H1 (cell line): ENCODE data around the gene ETV5. TPM values are rescaled to one million over a fixed set of nuclear protein-coding genes. Genes with fewer than 3 reads are reported as not detected.

ENCODE experiments used
- CTCF ChIA-PET: fragments of 300-600 bp; sonication (Branson Sonifier 250); formaldehyde crosslinking; loops from one replicate; lab custom pipeline; 2021; ENCODE audit not compliant: partially characterized antibody; lab: Charles Lee
- POLR2A ChIA-PET: fragments of 300-600 bp; sonication (Branson Sonifier 250); formaldehyde crosslinking; loops from one replicate; lab custom pipeline; 2021; ENCODE audit warnings: inconsistent platforms; ENCODE audit not compliant: partially characterized antibody; lab: Charles Lee
- DNase-seq, 2 experiments: peaks; one replicate each; pipeline versions ENCODE4 v3.0.0 to v3.0.0-alpha.2; 2010 to 2022; ENCODE audit warnings: low spot score in 2 of 2, low read depth in 1 of 2, mixed read lengths in 1 of 2
- FAIRE-seq: peaks from 2 replicates; lab custom pipeline; 2011; peaks lifted over from hg19 to GRCh38; lab: Jason Lieb, UNC
- H2AFZ ChIP-seq: 2 replicates; pipeline ENCODE4 v1.8.1; 2012; ENCODE audit warnings: low read length, inconsistent platforms
- H2AK5ac ChIP-seq: 2 replicates; pipeline ENCODE4 v1.6.1; 2013; ENCODE audit warnings: low read depth, low read length
- H2BK120ac ChIP-seq: replicated peaks from 2 replicates; pipeline ENCODE3; 2013; ENCODE audit warnings: low read depth, low read length, inconsistent platforms
- H2BK12ac ChIP-seq: 2 replicates; pipeline ENCODE4 v1.6.1; 2013; ENCODE audit warnings: low read depth, low read length
- H2BK15ac ChIP-seq: 2 replicates; pipeline ENCODE4 v1.6.1; 2013; ENCODE audit warnings: low read length
- H2BK20ac ChIP-seq: 2 replicates; pipeline ENCODE4 v1.6.1; 2013; ENCODE audit warnings: low read length
- H2BK5ac ChIP-seq: 2 replicates; pipeline ENCODE4 v1.6.1; 2013; ENCODE audit warnings: low read depth, low read length
- H3K14ac ChIP-seq: 2 replicates; pipeline ENCODE4 v1.6.1; 2013; ENCODE audit warnings: inconsistent platforms; ENCODE audit not compliant: insufficient read length
- H3K18ac ChIP-seq: 2 replicates; pipeline ENCODE4 v1.6.1; 2013; ENCODE audit warnings: low read length; ENCODE audit errors: extremely low read depth
- H3K23ac ChIP-seq: 2 replicates; pipeline ENCODE4 v1.6.1; 2013; ENCODE audit warnings: inconsistent platforms; ENCODE audit not compliant: insufficient read length
- H3K23me2 ChIP-seq: 2 replicates; pipeline ENCODE4 v1.6.1; 2013; ENCODE audit warnings: low read depth, low read length
- H3K27ac ChIP-seq: 2 replicates; pipeline ENCODE4 v1.6.1; 2011; ENCODE audit warnings: low read depth, low read length, inconsistent platforms
- H3K27me3 ChIP-seq, 4 experiments: replicated peaks in 1 of 4; 1 replicate in 1 of 4; 2 replicates in 3 of 4; pipeline versions ENCODE4 v1.6.1 to v1.8.1; 2011 to 2013; ENCODE audit warnings: low read length in 3 of 4, mild to moderate bottlenecking in 3 of 4, inconsistent platforms in 2 of 4, mixed read lengths in 2 of 4, moderate library complexity in 1 of 4; ENCODE audit not compliant: control insufficient read depth in 3 of 4, insufficient read depth in 3 of 4; ENCODE audit errors: extremely low read depth in 1 of 4
- H3K36me3 ChIP-seq, 4 experiments: 2 replicates each; pipeline versions ENCODE4 v1.6.1 to v1.8.1; 2011 to 2013; ENCODE audit warnings: mild to moderate bottlenecking in 4 of 4, low read length in 3 of 4, moderate library complexity in 2 of 4, control low read depth in 1 of 4, inconsistent platforms in 1 of 4; ENCODE audit not compliant: insufficient read depth in 4 of 4, control insufficient read depth in 2 of 4
- H3K4ac ChIP-seq: replicated peaks from 2 replicates; pipeline ENCODE3; 2013; ENCODE audit warnings: low read length, low read depth, mixed read lengths, inconsistent platforms; ENCODE audit not compliant: insufficient read length
- H3K4me1 ChIP-seq, 4 experiments: replicated peaks in 1 of 4; 1 replicate in 1 of 4; 2 replicates in 3 of 4; pipeline versions ENCODE4 v1.6.1 to v1.8.1; 2011 to 2013; ENCODE audit warnings: low read length in 3 of 4, inconsistent platforms in 2 of 4, mixed read lengths in 1 of 4; ENCODE audit not compliant: insufficient read depth in 4 of 4, control insufficient read depth in 3 of 4
- H3K4me2 ChIP-seq, 2 experiments: 2 replicates each; pipeline versions ENCODE4 v1.6.1 to v1.8.1; 2011 to 2013; ENCODE audit warnings: low read depth in 2 of 2, low read length in 2 of 2, control low read depth in 1 of 2, inconsistent platforms in 1 of 2, mild to moderate bottlenecking in 1 of 2; ENCODE audit not compliant: insufficient read depth in 1 of 2
- H3K4me3 ChIP-seq, 4 experiments: fragments of 200-600, 300-600 bp in 1 of 4; sonication (generic), shearing (Covaris generic), sonication (Bioruptor Twin) in 1 of 4; 2 replicates each; pipeline versions ENCODE4 v1.5.1 to v1.8.1; 2011 to 2016; ENCODE audit warnings: low read length in 4 of 4, low read depth in 3 of 4, control low read depth in 2 of 4, inconsistent platforms in 2 of 4, mild to moderate bottlenecking in 2 of 4, mixed read lengths in 1 of 4, moderate library complexity in 1 of 4; ENCODE audit not compliant: insufficient read depth in 2 of 4; ENCODE audit errors: extremely low read depth in 1 of 4
- H3K56ac ChIP-seq: replicated peaks from 2 replicates; pipeline ENCODE3; 2013; ENCODE audit warnings: low read depth, mild to moderate bottlenecking, mixed read lengths, low read length, inconsistent platforms; ENCODE audit not compliant: insufficient read length
- H3K79me1 ChIP-seq: 2 replicates; pipeline ENCODE4 v1.6.1; 2013; ENCODE audit warnings: low read depth, low read length, control low read depth
- H3K79me2 ChIP-seq, 2 experiments: 2 replicates each; pipeline versions ENCODE4 v1.6.1 to v1.8.1; 2012 to 2013; ENCODE audit warnings: low read length in 2 of 2, mild to moderate bottlenecking in 2 of 2, inconsistent platforms in 1 of 2; ENCODE audit not compliant: insufficient read depth in 2 of 2, control insufficient read depth in 1 of 2
- H3K9ac ChIP-seq, 4 experiments: replicated peaks in 1 of 4; 1 replicate in 1 of 4; 2 replicates in 3 of 4; pipeline versions ENCODE4 v1.6.1 to v1.8.1; 2011 to 2013; ENCODE audit warnings: low read depth in 3 of 4, low read length in 3 of 4, control low read depth in 2 of 4, mild to moderate bottlenecking in 2 of 4, moderate library complexity in 2 of 4, inconsistent platforms in 1 of 4; ENCODE audit errors: extremely low read depth in 1 of 4
- H3K9me3 ChIP-seq, 2 experiments: 2 replicates each; pipeline versions ENCODE4 v1.6.1 to v1.8.1; 2012 to 2013; ENCODE audit warnings: mild to moderate bottlenecking in 2 of 2, moderate library complexity in 2 of 2, control low read depth in 1 of 2, inconsistent platforms in 1 of 2, low read depth in 1 of 2, low read length in 1 of 2, mixed read lengths in 1 of 2; ENCODE audit not compliant: insufficient read depth in 2 of 2
- H4K20me1 ChIP-seq, 2 experiments: replicated peaks in 1 of 2; 2 replicates each; pipeline versions ENCODE3 to v1.8.1; 2011 to 2013; ENCODE audit warnings: inconsistent platforms in 2 of 2, low read length in 2 of 2, mild to moderate bottlenecking in 1 of 2; ENCODE audit not compliant: insufficient read depth in 2 of 2, control insufficient read depth in 1 of 2
- H4K5ac ChIP-seq: 2 replicates; pipeline ENCODE4 v1.6.1; 2013; ENCODE audit warnings: low read length, low read depth, mixed read lengths, inconsistent platforms; ENCODE audit not compliant: insufficient read length
- H4K8ac ChIP-seq: 2 replicates; pipeline ENCODE4 v1.8.0; 2013; ENCODE audit warnings: mild to moderate bottlenecking, moderate library complexity, low read length, inconsistent platforms; ENCODE audit not compliant: insufficient read depth; ENCODE audit errors: extremely low read depth
- H4K91ac ChIP-seq: replicated peaks from 2 replicates; pipeline ENCODE3; 2013; ENCODE audit warnings: low read length, mixed read lengths, inconsistent platforms; ENCODE audit not compliant: insufficient read length
- ASH2L ChIP-seq: fragments of 200-600, 300-600 bp; sonication (generic); IDR thresholded peaks from one replicate; pipeline ENCODE4 v1.7.1; 2017; ENCODE audit warnings: low read length
- ATF3 ChIP-seq: IDR thresholded peaks from 2 replicates; pipeline ENCODE4 v1.6.1; 2011; ENCODE audit warnings: low read depth, mild to moderate bottlenecking, low read length; ENCODE audit not compliant: insufficient read depth
- CHD2 ChIP-seq: IDR thresholded peaks from 2 replicates; pipeline ENCODE4 v1.6.1; 2012; ENCODE audit warnings: low read length, improper control_type of control experiment
- CTBP2 ChIP-seq: IDR thresholded peaks from 2 replicates; pipeline ENCODE4 v1.7.0; 2011; ENCODE audit warnings: borderline replicate concordance, mild to moderate bottlenecking, moderate library complexity, mixed read lengths, low read length; ENCODE audit not compliant: insufficient read depth, insufficient read length
- NANOG ChIP-seq: IDR thresholded peaks from 2 replicates; pipeline ENCODE4 v1.6.1; 2011; ENCODE audit warnings: low read length, low read depth, mild to moderate bottlenecking, inconsistent platforms; ENCODE audit not compliant: insufficient read depth, poor library complexity, severe bottlenecking
- POLR2A ChIP-seq, 2 experiments: IDR thresholded peaks; 1 replicate in 1 of 2; 2 replicates in 1 of 2; pipeline ENCODE4 v1.6.1; 2011; ENCODE audit warnings: low read depth in 2 of 2, low read length in 2 of 2, mild to moderate bottlenecking in 2 of 2; ENCODE audit errors: control extremely low read depth in 1 of 2
- SIN3A ChIP-seq, 2 experiments: IDR thresholded peaks in 1 of 2; conservative IDR thresholded peaks in 1 of 2; 2 replicates each; pipeline ENCODE4 v1.6.1; 2011 to 2012; ENCODE audit warnings: low read length in 2 of 2, improper control_type of control experiment in 1 of 2, low read depth in 1 of 2, mild to moderate bottlenecking in 1 of 2
- TBP ChIP-seq: IDR thresholded peaks from 2 replicates; pipeline ENCODE4 v1.6.1; 2011; ENCODE audit warnings: low read depth, low read length, improper control_type of control experiment
- TEAD4 ChIP-seq: IDR thresholded peaks from 2 replicates; pipeline ENCODE4 v1.6.1; 2012; ENCODE audit warnings: low read depth, low read length, inconsistent platforms, mixed read lengths
- ZNF274 ChIP-seq: IDR thresholded peaks from 2 replicates; pipeline ENCODE4 v1.7.0; 2012; ENCODE audit warnings: low read length, borderline replicate concordance; ENCODE audit errors: extremely low read depth
- WGBS, 2 experiments: shearing (Covaris generic) in 1 of 2; methylation state at CpG; one replicate each; pipeline versions ENCODE4 v1.1.6 to v1.1.7; 2013 to 2015; ENCODE audit warnings: low lambda C conversion rate in 2 of 2, mixed read lengths in 2 of 2, inconsistent platforms in 1 of 2, low coverage in 1 of 2, missing lambda C conversion rate in 1 of 2; ENCODE audit not compliant: insufficient replicate concordance in 2 of 2, insufficient coverage in 1 of 2, insufficient read length in 1 of 2; ENCODE audit errors: extremely low coverage in 1 of 2, missing lambda C conversion rate in 1 of 2; 5-methylcytosine and 5-hydroxymethylcytosine counted together
- polyA plus RNA-seq, 7 experiments: library from polyadenylated mRNA; depleted of rRNA in 3 of 7; stranded (reverse) in 5 of 7; unstranded in 2 of 7; fragments of >200 nt in 5 of 7; fragments of 200-250 nt in 2 of 7; gene quantifications; 1 replicate in 5 of 7; 2 replicates in 1 of 7; 4 replicates in 1 of 7; pipeline versions ENCODE4 v1.2.1 to v1.2.3, GENCODE V29; 2011 to 2013; ENCODE audit warnings: missing spikeins in 2 of 7, mixed read lengths in 2 of 7
- total RNA-seq: library from RNA; stranded (reverse); fragmentation: NEBNext Ultra II Directional; extraction: Animal tissue kit (Norgen Biotek cat#: 25700); gene quantifications from 2 replicates; pipeline ENCODE4 v1.2.1, GENCODE V29; 2021

ETV5 gene
- total and polyA plus RNA-seq, 2 of the 8 experiments (the other 6 are each of a cell fraction or from before 2014, with no cell fraction given): 13.1 to 36.9 TPM

- ChIA-PET CTCF (interaction anchor here (0.6 to 2.1 kb wide), 32 partner anchors 9 to 536 kb away, joined by 3 to 26 read pairs (median 4); no protein-coding TSS in a partner anchor), POLR2A (interaction anchor here (0.7 kb wide), 1 partner anchor 110 kb away, joined by 3 read pairs; no protein-coding TSS in a partner anchor)
Observed at GRCh38 chr3:186003610-186004009, 105.3 kb downstream of the ETV5 start.

More at GRCh38 chr3:186003610-186004009, 105.3 kb downstream of the ETV5 start:
- Histone ChIP-seq H3K36me3 (no peaks in the 10 kb centered on the region), H3K9me3 (no peaks in the 10 kb centered on the region), H2BK20ac (no peak overlapping the region), H3K23me2 (no peaks in the 10 kb centered on the region), H2BK12ac (no peak overlapping the region), H3K14ac (no peak overlapping the region), H3K18ac (no peak overlapping the region), H2BK5ac (no peak overlapping the region), H3K79me2 (no peaks in the 10 kb centered on the region), H3K4me3 (no peak overlapping the region), H3K23ac (no peak overlapping the region), H2BK15ac (no peak overlapping the region), H4K8ac (no peak overlapping the region; the same call in 1 of the 2 replicates), H3K9ac (no peak overlapping the region), H3K56ac (no peak overlapping the region), H3K4me2 (no peak overlapping the region), H3K4ac (no peak overlapping the region), H2AFZ (no peak overlapping the region), H4K20me1 (no peaks in the 10 kb centered on the region), H2BK120ac (no peak overlapping the region), H4K5ac (no peak overlapping the region), H2AK5ac (no peak overlapping the region), H3K4me1 (no peaks in the 10 kb centered on the region), H3K79me1 (no peaks in the 10 kb centered on the region), H4K91ac (no peak overlapping the region), H3K27ac (no peak overlapping the region), H3K27me3 (peaks cover 0 to 2% (median 0%) of the 10 kb centered on the region in 4 experiments; a peak in 1 of 7 replicates)
- no peak for TF ChIP-seq ZNF274
- no peak for TF ChIP-seq TEAD4
- TF ChIP-seq POLR2A (IDR thresholded peaks at IDR 0.05; ENCODE audit: control extremely low read depth in 1 of 2, low read depth in 2 of 2, low read length in 2 of 2): no peak
- no peak for TF ChIP-seq CHD2
- no peak for TF ChIP-seq ATF3
- no peak for TF ChIP-seq NANOG
- TF ChIP-seq CTBP2: no peak
- TF ChIP-seq ASH2L: no peak
- TF ChIP-seq TBP: no peak
- no peak for TF ChIP-seq SIN3A (conservative IDR thresholded peaks at IDR 0.05 in 1 of 2, IDR thresholded peaks at IDR 0.05 in 1 of 2; ENCODE audit: low read depth in 1 of 2, low read length in 2 of 2)
- FAIRE-seq: no peak
- 91% methylated on average over 5 of the region's 5 CpGs; no CpG with 5 or more reads in 1 of the 2 experiments for WGBS, 2 experiments
- no peak for DNase-seq
